Pons (tissue), 1 donor: Measurements from ENCODE around the gene PTP4A1.

Source experiments
- DNase-seq: peaks from one replicate; pipeline ENCODE4 v3.0.0-alpha.2; 2016; ENCODE audit warnings: low spot score

PTP4A1 gene

DNA sequence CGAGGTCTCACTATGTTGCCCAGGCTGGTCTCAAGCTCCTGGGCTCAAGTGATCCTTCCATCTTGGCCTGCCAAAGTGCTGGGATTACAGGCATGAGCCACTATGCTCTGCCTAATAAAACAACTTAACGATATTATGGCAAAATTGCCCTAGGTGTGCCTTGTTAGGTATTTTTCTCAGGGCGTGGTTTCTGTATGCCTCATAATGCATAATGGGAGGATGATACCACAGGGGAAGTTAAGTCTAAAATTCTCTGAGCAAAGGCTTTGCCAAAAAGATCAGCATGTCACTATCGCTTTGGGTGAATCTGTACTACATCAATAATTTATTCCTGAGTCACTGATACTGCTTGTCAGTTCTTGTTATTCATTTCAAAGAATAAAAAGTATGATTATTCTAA lies 15.9 kb upstream of the PTP4A1 start:
- DNase-seq, result no peak

DNA sequence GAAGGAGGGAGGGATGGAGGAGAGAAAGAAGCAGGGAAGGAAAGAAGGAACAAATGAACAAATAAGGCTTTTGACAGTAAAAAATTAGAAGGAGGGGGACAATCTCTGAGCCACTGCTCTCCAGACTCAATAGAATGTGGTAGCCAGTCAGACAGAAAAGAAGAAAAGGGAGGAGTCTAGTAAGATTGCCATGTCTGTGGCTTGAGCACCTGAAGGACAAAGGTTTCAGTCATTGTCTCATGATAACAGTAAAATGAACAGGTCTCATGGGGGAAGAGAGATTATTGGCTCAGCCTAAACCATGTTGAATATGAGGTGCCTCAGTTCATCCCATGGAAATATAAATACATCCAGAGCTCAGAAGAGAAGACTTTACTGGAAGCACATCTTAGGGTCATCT lies 14.0 kb upstream of the PTP4A1 start:
- no peak for DNase-seq

DNA sequence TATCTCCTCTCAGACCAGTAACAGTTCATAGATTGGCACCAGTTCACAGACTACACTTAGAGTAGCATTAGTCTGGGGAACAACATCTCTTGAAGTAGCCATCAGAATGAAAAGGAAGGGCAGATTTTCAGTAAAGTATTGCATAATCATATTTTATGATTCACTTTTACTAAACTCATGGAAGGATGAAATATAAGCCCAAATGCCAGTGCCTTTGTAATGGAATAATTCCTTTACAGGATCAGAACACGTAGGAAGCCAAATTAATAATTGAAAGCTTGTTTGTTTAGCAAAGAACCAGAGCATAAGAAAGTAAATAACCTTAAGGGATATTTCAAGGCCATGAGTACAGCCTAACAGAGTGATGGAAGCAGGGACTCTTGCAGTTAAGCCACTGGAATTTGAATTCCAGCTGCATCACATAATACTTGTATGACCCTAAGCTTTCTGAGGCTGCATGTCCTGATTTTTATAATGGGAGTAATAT lies 11.4 kb upstream of the PTP4A1 start:
- DNase-seq, result no peak

DNA sequence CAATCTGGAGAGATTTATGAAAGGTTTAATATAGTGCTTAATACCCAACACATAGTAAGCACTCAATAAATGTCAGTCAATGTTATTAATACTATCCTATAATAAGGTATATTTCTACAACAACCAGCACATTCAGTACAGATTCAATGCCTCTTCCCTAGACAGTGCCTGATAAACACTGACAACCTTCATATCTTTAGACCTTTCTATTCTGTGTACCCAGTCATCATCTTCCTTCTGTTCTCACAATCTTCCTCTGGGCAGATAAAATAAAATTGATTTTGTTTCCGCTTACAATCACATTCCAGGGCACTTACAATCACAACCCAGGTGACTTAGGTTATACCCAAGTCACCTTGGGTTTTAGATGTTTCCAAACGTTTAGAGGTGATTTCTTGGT lies 11.0 kb upstream of the PTP4A1 start:
- DNase-seq, result no peak

DNA sequence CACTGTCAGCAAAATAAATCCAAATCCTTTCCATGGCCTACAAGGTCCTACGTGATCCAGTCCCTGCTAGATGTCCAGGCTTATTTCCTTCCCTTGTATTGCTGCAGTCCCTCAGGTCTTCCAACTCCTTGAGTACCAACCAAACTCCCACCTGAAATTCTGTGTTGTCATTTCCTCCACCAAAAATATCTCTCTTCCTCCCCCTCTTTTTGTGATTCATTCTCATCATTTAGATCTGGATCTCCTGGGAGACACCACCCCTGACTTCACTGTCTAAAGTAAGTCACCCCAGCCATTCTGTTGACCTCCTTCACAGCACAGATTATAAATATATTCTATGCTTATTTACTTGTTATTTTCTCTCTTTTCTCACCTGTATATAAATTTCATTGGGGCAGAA lies 9.0 kb upstream of the PTP4A1 start:
- DNase-seq, result no peak

DNA sequence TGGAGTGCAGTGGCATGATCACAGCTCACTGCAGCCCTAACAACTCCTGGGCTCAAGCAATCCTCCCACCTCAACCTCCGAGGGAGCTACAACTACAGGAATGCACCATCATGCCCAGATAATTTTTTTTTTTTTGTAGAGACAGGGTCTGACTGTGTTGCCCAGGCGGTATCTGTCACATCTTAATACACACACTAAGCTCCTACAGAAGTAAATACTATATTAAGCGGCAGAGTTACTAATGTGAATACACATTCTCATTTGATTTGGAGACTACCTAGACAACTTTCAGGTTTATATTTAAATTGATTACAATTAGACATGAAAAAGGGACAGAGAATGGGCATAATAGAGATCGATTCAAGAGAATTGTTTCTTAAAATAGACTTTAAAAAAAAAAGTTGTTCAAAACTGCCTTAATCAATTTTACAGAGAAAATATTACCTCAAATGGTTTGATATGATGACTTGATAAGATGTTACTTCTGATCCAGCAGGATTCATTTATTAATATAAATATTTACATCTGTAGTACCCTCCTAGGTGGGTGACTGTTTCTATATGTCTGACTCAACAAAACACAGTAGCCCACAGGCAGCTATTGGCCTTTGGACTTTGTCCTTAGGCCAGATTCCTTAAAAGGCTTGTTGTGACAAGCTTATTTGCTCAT lies 7.1 kb upstream of the PTP4A1 start:
- no peak for DNase-seq

DNA sequence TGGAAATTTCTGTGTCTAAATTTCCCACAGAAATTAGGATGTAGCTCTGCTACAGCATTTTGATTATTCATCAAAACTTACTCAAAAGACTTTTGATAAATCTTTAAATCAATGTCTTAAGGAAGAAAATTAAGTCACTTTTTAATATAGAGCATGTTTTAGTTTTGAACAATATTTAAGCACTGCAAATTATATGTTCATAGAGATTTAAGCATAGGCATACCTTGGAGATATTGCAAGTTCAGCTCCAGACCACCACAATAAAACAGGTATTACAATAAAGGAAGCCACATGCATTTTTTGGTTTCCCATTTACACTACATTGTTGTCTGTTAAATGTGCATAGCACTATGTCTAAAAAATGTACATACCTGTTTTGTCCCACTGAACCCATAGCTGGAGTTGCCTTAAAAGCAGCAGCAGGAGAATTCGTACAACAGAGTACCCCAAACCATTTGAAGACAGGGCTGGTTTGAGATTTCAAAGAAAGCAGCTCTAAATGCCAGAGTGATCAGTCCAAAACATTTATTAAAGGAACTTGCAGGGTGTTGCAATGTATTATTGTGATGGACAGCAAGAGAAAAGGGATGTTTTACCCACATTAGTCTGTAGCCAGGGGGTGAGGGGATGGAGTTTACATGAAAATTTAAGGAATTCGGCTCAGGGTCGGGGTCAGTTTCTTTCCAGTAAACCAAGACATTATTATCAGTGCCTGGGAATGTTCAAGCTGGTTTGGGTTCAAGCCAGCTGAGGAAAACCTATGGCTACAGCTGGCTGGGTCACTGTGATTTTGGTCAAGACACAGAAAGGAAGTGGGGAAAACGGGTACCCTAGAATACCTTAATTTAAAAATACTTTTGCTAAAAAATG lies 6.3 kb upstream of the PTP4A1 start:
- DNase-seq, result no peak

DNA sequence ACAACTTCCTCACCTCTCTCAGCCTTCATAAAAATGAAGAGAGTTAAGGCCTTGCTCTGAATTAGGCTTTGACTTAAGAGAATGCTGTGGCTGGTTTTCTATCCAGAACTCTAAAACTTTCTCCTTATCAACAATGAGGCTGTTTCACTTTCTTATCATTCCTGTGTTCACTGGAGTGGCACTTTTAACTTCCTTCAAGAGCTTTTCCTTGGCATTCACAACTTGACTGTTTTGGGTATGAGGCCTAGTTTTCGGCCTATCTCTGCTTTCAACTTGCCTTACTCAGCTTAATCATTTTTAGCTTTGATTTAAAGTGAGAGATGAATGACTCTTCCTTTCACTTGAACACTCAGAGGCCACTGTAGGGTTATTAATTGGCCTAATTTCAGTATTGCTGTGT lies 4.3 kb upstream of the PTP4A1 start:
- no peak for DNase-seq

DNA sequence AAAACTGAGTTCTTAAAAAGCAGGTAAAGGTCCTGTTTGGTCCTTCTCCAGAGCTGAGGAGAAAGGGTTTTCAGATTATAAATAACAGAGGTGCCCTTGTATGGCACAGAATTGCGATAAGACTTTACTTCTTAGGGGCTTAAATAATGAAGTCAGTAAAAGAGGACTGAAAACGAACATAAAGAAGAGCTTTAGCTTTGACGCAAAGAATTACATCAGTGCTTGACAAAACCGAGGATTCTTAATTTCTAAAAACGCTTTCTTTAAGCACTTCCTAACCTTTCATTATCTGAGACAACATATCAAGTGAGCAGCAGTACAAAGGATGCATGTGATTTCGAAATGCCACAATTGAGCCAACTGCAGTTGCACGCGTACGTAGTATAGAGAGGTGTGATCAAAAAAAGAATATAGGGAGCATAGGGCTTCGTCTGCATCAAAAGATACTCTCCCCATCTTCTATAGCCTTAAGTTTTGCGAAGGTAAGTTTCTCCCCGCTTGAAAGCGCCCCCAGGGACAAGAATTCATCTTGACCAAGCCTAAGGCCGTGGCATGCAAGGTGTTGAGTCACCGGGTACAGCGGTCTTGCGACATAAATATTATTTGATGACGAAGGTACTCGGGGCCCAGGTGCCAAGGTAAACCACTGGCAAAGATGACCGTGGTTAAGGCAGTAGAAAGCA lies 778 bp upstream of the PTP4A1 start:
- no peak for DNase-seq

DNA sequence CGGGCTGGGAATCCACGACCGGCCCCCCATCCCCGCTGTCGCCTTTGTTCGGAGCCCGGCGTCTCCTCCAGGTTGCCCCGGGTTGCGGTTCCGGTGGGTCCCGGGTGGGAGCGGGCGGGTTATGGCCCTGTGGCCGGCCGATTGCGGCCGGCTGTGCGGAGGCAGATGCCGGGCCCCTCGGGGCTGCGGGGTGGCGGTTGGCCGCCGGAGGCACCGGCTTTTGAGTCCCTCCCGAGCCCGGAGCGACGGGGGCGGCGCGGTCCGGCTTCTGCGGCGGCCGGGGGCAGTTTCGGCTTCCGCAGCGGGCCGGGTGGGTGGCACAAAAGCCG lies 431 bp downstream of the PTP4A1 start:
- no peak for DNase-seq

DNA sequence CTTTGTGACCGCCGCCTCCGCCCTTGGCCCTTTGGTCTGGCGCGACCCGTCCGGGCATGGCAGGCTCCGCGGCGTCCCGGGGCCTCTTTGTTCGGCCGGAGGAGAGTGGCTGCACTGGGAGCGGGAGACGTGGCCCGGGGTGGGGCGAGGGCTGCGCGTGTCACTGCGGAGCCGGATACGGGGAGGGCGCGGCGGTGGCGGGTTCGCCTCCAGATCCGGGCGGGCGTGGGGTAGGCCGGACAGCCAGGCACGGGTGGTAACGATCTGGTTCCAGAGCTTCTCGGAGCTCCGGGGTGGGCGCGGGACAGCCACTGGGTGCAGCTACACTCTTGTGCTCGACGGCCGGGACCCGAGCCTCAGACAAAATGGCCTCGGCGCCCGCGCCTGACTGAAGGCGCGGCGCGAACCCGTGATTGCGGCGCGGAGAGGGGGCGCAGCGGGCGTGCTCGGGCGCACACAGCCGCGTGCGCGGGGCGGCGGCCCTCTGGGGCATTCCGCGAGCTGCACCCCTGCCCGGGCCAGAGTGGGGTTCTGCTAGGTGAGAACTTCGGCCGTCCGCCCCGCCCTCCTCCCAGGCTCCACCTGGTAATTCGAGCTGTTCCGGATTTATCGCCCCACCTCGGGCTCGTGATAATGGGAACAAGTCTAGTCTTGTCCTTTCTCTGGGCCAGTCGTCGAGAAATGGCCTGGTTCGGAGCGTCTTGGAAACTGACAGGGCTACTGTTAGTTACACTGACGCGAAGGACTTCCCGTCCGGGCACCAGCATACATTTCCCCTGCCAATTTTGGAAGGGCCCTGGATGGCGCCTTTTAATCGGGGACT lies 1.0 kb downstream of the PTP4A1 start:
- no peak for DNase-seq

DNA sequence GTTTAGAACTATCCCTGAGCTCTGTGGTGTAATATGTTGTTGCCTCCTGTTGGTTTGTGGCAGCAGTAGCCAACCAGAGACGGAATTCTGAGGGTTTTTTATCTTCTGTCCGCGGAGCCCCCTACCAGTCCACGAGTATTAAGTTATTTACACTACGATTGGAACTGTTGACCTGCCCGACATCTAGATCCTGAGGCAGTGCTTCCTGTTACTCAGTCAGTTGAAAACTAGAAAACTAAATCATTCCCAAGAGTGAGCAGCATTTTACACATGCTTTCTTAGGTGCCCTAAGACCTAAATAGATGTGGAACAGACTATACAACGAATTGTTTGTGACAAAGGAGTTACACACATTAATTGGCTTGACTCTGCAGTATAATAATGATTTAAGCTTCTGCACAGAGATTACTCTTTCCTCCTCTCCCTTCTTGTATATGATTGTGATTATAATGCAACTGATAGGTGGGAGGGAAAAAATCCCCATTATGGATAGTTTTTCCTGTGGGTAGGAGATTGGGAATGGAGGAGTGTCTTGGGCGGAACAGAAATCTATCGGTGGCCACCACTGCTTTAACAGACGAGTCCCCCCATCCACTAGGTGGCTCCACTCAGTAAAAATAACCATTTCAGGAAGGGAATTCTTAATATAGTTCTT lies 1.7 kb downstream of the PTP4A1 start:
- peak; percentile 79 for DNase-seq

DNA sequence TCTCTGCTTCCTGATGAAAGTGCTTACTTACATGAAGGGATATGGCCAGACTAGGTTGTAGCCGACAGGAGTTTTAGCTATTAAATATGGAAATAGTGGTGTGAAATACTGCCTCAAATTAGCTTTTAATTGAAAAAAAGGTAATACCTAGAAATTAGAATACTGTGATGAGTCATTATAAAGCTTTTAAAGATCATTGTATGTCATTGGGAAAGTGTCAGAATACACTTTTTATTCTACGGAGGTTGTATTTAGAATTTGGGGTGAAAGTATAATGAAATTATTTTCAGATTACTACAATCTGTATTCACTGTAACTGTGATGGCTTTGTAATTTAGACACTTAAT lies 2.2 kb downstream of the PTP4A1 start:
- no peak for DNase-seq

DNA sequence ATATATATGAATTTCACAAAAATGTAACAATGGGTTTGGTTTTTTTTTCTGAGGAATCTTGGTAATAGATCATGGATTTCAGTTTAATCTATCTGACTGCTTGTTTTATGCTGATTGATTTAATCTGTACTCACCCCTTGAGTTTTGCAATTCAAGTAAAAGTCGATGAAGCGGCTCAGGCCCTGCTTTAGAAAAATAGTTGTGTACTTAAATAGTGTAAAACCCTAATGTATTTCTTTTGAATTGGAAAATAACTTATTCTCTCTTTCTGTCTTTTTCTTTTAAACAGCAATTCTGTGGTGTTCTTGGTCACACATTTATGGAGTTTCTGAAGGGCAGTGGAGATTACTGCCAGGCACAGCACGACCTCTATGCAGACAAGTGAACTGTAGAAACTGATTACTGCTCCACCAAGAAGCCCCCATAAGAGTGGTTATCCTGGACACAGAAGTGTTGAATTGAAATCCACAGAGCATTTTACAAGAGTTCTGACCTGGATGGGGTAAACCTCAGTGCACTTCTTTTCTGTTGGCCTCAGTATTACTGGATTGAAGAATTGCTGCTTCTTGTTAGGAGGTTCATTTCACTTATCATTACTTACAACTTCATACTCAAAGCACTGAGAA lies 4.0 kb downstream of the PTP4A1 start:
- DNase-seq, result no peak

DNA sequence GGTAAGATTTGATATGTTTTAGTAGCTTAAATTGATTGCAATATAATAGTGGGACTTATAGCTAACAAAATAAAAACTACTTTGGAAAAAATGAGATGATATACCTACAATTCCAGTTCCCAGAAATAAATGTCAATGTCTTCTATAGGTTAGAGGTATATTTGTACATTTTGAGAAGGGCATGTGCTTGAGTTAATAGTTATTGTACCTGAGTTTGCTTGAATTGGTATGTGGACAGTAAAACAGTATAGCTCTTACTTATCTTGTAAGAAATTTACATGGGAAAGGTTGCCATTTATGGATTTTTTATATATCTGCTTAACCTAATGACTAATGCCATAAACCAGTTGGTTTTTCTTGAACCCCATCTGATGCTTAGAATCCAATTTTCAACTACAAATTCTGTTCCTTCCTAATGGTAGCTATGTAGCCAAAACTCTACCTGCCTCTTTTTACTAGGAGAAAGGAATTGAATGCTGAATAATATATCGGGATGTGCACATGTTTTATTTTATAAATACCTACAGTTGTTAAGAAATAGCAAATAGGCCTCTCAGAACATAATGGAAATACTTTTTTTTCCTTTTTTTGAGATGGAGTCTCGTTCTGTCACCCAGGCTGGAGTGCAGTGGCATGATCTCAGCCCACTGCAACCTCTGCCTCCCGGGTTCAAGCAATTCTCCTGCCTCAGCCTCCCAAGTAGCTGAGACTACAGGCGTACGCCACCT lies 4.9 kb downstream of the PTP4A1 start:
- no peak for DNase-seq

DNA sequence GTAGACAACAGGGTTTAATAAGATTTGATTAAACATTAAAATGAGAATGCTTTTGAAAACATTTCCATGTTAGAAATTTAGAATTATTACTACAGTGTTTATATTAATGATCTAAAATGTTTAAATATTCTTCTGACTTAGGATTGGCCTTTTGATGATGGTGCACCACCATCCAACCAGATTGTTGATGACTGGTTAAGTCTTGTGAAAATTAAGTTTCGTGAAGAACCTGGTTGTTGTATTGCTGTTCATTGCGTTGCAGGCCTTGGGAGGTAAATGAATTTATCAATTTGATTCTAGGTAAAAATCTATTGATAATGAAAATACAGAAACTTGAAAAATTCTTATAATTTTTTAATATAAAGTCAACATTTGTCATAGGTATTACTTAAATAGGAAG lies 6.5 kb downstream of the PTP4A1 start:
- no peak for DNase-seq

DNA sequence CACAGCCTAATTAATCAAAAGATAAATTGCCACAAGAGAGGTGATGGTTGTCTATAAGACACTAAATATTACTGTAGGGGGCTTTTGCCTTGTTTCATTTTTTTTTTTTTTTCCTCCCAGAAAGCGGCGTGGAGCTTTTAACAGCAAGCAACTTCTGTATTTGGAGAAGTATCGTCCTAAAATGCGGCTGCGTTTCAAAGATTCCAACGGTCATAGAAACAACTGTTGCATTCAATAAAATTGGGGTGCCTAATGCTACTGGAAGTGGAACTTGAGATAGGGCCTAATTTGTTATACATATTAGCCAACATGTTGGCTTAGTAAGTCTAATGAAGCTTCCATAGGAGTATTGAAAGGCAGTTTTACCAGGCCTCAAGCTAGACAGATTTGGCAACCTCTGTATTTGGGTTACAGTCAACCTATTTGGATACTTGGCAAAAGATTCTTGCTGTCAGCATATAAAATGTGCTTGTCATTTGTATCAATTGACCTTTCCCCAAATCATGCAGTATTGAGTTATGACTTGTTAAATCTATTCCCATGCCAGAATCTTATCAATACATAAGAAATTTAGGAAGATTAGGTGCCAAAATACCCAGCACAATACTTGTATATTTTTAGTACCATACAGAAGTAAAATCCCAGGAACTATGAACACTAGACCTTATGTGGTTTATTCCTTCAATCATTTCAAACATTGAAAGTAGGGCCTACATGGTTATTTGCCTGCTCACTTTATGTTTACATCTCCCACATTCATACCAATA lies 7.8 kb downstream of the PTP4A1 start:
- DNase-seq, result no peak

DNA sequence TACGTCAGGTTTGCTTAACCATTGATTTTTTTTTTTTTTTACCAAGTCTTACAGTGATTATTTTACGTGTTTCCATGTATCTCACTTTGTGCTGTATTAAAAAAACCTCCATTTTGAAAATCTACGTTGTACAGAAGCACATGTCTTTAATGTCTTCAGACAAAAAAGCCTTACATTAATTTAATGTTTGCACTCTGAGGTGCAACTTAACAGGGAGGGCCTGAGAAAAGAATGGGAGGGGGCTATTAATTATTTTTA lies 8.4 kb downstream of the PTP4A1 start:
- DNase-seq, result no peak

DNA sequence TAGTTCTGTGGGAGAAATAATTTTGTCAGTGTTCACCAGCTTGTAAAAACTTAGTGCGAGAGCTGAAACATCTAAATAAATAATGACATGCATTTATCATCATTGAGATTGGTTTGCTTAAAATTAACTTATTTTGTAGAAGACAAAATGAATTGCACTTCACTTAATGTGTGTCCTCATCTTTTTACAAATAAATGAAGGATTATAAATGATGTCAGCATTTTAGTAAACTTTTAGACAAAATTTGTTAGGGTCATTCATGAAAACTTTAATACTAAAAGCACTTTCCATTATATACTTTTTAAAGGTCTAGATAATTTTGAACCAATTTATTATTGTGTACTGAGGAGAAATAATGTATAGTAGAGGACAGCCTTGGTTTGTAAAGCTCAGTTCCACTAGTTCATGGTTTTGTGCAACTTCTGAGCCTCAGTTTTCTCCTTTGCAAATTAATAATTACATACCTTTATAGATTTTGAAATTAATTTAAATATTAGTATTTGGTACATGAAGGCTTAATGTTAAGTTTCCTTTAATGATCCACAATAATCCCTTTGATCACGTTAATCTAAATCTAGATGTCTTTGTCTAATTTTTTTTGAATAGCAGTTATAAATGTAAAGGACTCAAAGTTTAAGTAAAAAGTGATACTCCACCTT lies 9.2 kb downstream of the PTP4A1 start:
- no peak for DNase-seq
